NB4 (cell line): Measurements from ENCODE around the gene ZNF253.
"Not testable (repeated sequence)": the region's sequence is repeated elsewhere in the genome, so short reads cannot be mapped to it uniquely, and the experiment has no call there.

Experiments
- DNase-seq: peaks from one replicate; pipeline ENCODE4 v3.0.0; 2010; ENCODE audit warnings: low read depth
- H3K4me3 ChIP-seq: one replicate; pipeline ENCODE4 v1.5.1; 2011; ENCODE audit warnings: mild to moderate bottlenecking, low read depth, low read length, moderate library complexity
- MAX ChIP-seq: IDR thresholded peaks from 2 replicates; pipeline ENCODE4 v1.6.1; 2011; ENCODE audit warnings: low read depth, low read length
- MYC ChIP-seq: IDR thresholded peaks from 2 replicates; pipeline ENCODE4 v1.6.1; 2011; ENCODE audit warnings: low read depth, low read length
- POLR2A ChIP-seq: IDR thresholded peaks from 2 replicates; pipeline ENCODE4 v1.6.1; 2011; ENCODE audit warnings: mild to moderate bottlenecking; ENCODE audit not compliant: insufficient read length; ENCODE audit errors: extremely low read depth
- TF ChIP-seq, protein P1 (sequence below): IDR thresholded peaks from one replicate; pipeline ENCODE4 v1.5.1; 2012; ENCODE audit warnings: low read depth, low read length

ZNF253 gene

GRCh38 chr19:19865750-19866610, at the start of gene ZNF253:
TSS of gene ZNF253 (plus strand) at chr19:19865882. CDS start at chr19:19865997, 115 bp downstream.
- peak within 1 kb of the TSS; percentile 79 for H3K4me3 ChIP-seq
- no peak for TF ChIP-seq MYC
- peak; percentile 32 for TF ChIP-seq POLR2A
- TF ChIP-seq, protein P1, sequence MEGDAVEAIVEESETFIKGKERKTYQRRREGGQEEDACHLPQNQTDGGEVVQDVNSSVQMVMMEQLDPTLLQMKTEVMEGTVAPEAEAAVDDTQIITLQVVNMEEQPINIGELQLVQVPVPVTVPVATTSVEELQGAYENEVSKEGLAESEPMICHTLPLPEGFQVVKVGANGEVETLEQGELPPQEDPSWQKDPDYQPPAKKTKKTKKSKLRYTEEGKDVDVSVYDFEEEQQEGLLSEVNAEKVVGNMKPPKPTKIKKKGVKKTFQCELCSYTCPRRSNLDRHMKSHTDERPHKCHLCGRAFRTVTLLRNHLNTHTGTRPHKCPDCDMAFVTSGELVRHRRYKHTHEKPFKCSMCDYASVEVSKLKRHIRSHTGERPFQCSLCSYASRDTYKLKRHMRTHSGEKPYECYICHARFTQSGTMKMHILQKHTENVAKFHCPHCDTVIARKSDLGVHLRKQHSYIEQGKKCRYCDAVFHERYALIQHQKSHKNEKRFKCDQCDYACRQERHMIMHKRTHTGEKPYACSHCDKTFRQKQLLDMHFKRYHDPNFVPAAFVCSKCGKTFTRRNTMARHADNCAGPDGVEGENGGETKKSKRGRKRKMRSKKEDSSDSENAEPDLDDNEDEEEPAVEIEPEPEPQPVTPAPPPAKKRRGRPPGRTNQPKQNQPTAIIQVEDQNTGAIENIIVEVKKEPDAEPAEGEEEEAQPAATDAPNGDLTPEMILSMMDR: no peak
- peak; percentile 59; the same call in 1 of the 2 replicates for TF ChIP-seq MAX
- peak; percentile 97 for DNase-seq

GRCh38 chr19:19816679-19817078, 49.0 kb upstream of the ZNF253 start:
- no peak for TF ChIP-seq MAX
- no peak for TF ChIP-seq POLR2A
- TF ChIP-seq, protein P1: no peak
- TF ChIP-seq MYC: no peak
- H3K4me3 ChIP-seq: no peak overlapping the region
- DNase-seq: no peak

DNA sequence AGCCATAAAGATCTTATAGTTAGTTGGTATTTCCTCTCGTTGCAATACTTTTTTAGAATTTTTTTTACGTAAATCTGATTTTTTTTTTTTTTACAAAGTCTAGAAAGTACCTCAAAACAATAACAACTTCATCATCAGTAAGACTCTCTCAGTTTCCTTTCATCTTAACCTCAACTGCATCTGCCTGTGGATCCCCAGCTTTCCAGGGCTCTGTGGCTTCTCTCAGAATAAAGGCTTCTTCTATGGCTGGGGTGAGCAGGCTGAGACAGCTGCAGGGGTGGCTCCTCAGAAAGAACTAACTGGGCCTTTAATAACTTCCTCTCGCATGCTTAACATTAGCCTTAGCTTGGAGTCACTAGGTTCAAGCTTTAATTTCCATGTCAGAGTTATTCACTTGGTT, 48.3 kb upstream of the ZNF253 start:
- no peak overlapping the region for H3K4me3 ChIP-seq
- DNase-seq: no peak
- TF ChIP-seq MYC (no peak), MAX (no peak), POLR2A (no peak)
- TF ChIP-seq, protein P1: no peak

DNA sequence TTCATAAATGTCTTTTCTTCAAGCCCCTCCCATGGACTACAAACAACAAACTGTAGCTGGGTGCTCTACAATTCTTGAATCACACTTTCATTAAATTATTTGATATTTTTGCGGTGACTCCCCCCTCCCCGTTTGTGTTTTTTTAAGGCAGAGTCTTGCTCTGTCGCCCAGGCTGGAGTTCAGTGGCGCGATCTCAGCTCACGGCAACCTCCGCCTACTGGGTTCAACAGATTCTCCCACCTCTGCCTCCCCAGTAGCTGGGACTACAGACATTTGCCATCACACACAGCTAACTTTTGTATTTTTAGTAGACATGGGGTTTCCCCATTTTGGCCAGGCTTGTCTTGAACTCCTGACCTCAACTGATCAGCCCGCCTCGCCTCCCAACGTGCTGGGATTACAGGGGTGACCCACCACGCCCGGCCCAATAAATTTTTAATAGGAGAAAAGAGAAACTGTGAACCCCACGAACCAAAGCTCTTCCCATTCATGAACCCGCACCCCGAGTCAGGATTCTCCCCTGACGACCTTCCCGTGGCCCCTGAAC, 44.8 kb upstream of the ZNF253 start:
- peak overlapping the region; percentile 69 for H3K4me3 ChIP-seq
- DNase-seq: no peak
- no peak for TF ChIP-seq MYC
- TF ChIP-seq, protein P1: no peak
- TF ChIP-seq MAX: no peak
- no peak for TF ChIP-seq POLR2A

GRCh38 chr19:19821366-19821951, 44.2 kb upstream of the ZNF253 start, which contains the start of gene ZNF506:
TSS of gene ZNF506 (minus strand) at chr19:19821750. CDS start at chr19:19821603, 147 bp downstream.
- H3K4me3 ChIP-seq: peak within 1 kb of the TSS; percentile 69
- DNase-seq: peak; percentile 86
- no peak for TF ChIP-seq MAX
- no peak for TF ChIP-seq MYC
- TF ChIP-seq, protein P1: no peak
- no peak for TF ChIP-seq POLR2A

DNA sequence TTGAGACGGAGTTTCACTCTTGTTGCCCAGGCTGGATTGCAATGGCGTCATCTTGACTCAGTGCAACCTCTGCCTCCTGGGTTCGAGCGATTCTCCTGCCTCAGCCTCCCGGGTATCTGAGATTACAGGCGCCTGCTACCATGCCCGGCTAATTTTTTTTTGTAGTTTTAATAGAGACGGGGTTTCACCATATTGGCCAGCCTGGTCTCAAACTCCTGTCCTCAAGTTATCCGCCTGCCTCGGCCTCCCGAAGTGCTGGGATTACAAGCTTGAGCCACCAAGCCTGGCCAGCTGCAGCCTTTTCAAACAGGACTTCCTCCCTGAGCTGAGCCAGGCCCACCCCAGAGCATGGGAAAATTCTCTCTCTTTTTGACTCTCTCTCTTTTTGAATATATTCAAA, 43.7 kb upstream of the ZNF253 start:
- H3K4me3 ChIP-seq: peak overlapping the region; percentile 69
- not testable (repeated sequence) for DNase-seq
